H1 (cell line): Measurements from ENCODE around the gene BRD2.

Experiments
- CEBPB ChIP-seq: IDR thresholded peaks from 2 replicates; pipeline ENCODE4 v1.6.1; 2012; ENCODE audit warnings: low read depth, low read length
- JUN ChIP-seq: IDR thresholded peaks from 2 replicates; pipeline ENCODE4 v1.6.1; 2011; ENCODE audit warnings: low read depth, mild to moderate bottlenecking, improper control_type of control experiment, low read length
- JUND ChIP-seq: IDR thresholded peaks from 2 replicates; pipeline ENCODE4 v1.6.1; 2011; ENCODE audit warnings: mild to moderate bottlenecking, improper control_type of control experiment, low read length
- POLR2A ChIP-seq, 2 experiments: IDR thresholded peaks; 1 replicate in 1 of 2; 2 replicates in 1 of 2; pipeline ENCODE4 v1.6.1; 2011; ENCODE audit warnings: low read depth in 2 of 2, low read length in 2 of 2, mild to moderate bottlenecking in 2 of 2; ENCODE audit errors: control extremely low read depth in 1 of 2
- POLR2AphosphoS5 ChIP-seq: IDR thresholded peaks from 2 replicates; pipeline ENCODE4 v1.6.1; 2011; ENCODE audit warnings: low read depth, low read length
- POU5F1 ChIP-seq: IDR thresholded peaks from 2 replicates; pipeline ENCODE4 v1.6.1; 2011; ENCODE audit warnings: low read depth, mild to moderate bottlenecking, low read length, moderate library complexity
- SIX5 ChIP-seq: IDR thresholded peaks from 2 replicates; pipeline ENCODE4 v1.6.1; 2011; ENCODE audit warnings: mild to moderate bottlenecking, low read depth, low read length
- TF ChIP-seq, protein P1 (sequence below), 3 experiments: IDR thresholded peaks; 1 replicate in 2 of 3; 2 replicates in 1 of 3; pipeline versions ENCODE4 v1.5.1 to v1.6.1; 2011; ENCODE audit warnings: low read length in 3 of 3, mild to moderate bottlenecking in 3 of 3, inconsistent platforms in 2 of 3, low read depth in 1 of 3, moderate library complexity in 1 of 3; ENCODE audit not compliant: insufficient read depth in 1 of 3; ENCODE audit errors: control extremely low read depth in 1 of 3

DNA sequence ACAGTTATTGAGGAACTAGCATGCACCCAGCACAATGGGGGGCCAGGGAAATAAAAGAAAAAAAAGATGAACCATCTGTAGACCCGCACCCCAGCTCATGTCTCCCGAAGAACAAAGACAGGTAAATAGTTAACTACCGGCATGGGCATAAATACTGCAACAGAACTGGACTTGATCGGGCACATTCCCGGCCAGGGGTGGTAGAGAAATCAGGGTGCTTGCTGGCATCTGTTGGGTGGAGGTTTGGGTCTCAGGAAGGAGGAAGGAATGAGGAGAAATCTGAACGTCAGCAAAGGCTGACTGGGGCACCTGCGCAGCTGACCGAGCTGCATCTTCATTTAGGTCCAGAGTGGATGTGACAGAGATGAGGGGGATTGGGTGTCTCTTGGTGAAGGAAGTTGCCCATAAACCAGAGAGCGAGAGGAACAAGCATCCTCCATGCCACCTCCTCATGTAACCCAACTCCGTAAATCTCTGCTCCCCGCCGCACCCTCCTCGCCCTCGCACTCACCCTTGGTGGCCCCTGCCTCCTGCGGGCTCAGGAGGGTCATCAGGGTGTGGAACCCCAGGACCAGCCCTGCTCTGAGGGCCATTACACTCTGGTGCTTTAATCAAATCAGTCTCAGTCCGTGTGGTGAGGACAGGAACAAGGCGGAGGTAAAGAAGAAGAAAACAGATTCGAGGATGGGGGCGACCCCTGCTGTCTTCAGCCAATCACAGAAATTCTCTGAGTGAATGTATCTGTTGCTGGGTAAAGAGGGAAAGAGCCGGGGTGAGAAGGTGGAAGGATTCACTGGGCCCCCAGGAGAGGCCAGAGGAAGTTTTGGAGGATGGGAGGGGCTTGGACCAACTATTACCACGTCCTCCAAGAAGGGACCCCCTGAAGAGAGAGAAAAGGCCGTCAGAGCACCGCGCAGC, 40.8 kb downstream of the BRD2 start, which contains the start of gene HLA-DOA:
- TF ChIP-seq JUND (no peak), POLR2AphosphoS5 (0 out of 2 replicates have a peak, but pooled peaks have one; percentile 44), JUN (no peak), POLR2A (IDR thresholded peaks at IDR 0.05; ENCODE audit: control extremely low read depth in 1 of 2, low read depth in 2 of 2, low read length in 2 of 2) (peak in 1 of 2 experiments; percentile 71; a peak in 2 of 3 replicates), SIX5 (no peak), POU5F1 (no peak), CEBPB (no peak)
- TF ChIP-seq, protein P1, sequence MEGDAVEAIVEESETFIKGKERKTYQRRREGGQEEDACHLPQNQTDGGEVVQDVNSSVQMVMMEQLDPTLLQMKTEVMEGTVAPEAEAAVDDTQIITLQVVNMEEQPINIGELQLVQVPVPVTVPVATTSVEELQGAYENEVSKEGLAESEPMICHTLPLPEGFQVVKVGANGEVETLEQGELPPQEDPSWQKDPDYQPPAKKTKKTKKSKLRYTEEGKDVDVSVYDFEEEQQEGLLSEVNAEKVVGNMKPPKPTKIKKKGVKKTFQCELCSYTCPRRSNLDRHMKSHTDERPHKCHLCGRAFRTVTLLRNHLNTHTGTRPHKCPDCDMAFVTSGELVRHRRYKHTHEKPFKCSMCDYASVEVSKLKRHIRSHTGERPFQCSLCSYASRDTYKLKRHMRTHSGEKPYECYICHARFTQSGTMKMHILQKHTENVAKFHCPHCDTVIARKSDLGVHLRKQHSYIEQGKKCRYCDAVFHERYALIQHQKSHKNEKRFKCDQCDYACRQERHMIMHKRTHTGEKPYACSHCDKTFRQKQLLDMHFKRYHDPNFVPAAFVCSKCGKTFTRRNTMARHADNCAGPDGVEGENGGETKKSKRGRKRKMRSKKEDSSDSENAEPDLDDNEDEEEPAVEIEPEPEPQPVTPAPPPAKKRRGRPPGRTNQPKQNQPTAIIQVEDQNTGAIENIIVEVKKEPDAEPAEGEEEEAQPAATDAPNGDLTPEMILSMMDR (IDR thresholded peaks at IDR 0.05; ENCODE audit: control extremely low read depth in 1 of 3, insufficient read depth in 1 of 3, low read depth in 1 of 3, low read length in 3 of 3): no peak
